HCT116 (cell line): Measurements from ENCODE around the gene CDK11B. TPM values are rescaled to one million over a fixed set of nuclear protein-coding genes. Genes with fewer than 3 reads are reported as not detected.

Experiments used
- ATAC-seq: fragments of 200-7000 bp; cut with Tn5 transposase; 2 replicates; pipeline ENCODE4 v1.9.1; 2020; ENCODE audit warnings: mild to moderate bottlenecking, moderate library complexity
- BruUV-seq: library from RNA; stranded (reverse); fragments of 400-500 nt; replicated peaks from 2 replicates; lab custom pipeline; 2021; lab: Mats Ljungman, UMichigan
- CTCF ChIA-PET: fragments of 300-600 bp; sonication (Branson Sonifier 250); formaldehyde crosslinking; loops from one replicate; lab custom pipeline; 2021; ENCODE audit warnings: antibody characterized with exemption; lab: Charles Lee
- POLR2A ChIA-PET: fragments of 300-600, 350-600 bp; sonication (Branson Sonifier 250); formaldehyde crosslinking; loops from one replicate; lab custom pipeline; 2021; ENCODE audit warnings: antibody characterized with exemption; lab: Charles Lee
- RAD21 ChIA-PET, 2 experiments: fragments of 300-600 bp; sonication (Branson Sonifier 250); formaldehyde crosslinking; loops; one replicate each; lab custom pipeline; 2023; ENCODE audit warnings: low total read pairs in 2 of 2; ENCODE audit not compliant: uncharacterized antibody in 2 of 2, unreplicated experiment in 2 of 2, low non-redundant PET in 1 of 2; lab: Charles Lee
- DNase-seq: peaks from one replicate; pipeline ENCODE4 v3.0.0-alpha.2; 2010; ENCODE audit warnings: low read depth, low spot score
- H2AFZ ChIP-seq: fragments of 200-600 bp; shearing (Covaris generic), sonication (generic); 2 replicates; pipeline ENCODE4 v1.6.1; 2017; ENCODE audit warnings: low read depth, mixed run types, mixed read lengths, antibody characterized with exemption, low read length; ENCODE audit not compliant: poor library complexity, severe bottlenecking
- H3K27ac ChIP-seq: 2 replicates; pipeline ENCODE4 v1.5.1; 2012; ENCODE audit warnings: low read depth, low read length
- H3K27me3 ChIP-seq: fragments of 200-600 bp; sonication (generic); 2 replicates; pipeline ENCODE4 v1.6.1; 2016; ENCODE audit warnings: mixed run types, low read length, mixed read lengths; ENCODE audit not compliant: insufficient read depth
- H3K36me3 ChIP-seq, 2 experiments: fragments of 200-500 bp in 1 of 2; fragments of 200-600 bp in 1 of 2; sonication (Bioruptor generic) in 1 of 2; sonication (generic) in 1 of 2; 2 replicates each; pipeline versions ENCODE4 v1.5.1 to v1.6.1; 2014 to 2016; ENCODE audit warnings: low read length in 2 of 2, inconsistent platforms in 1 of 2, mixed read lengths in 1 of 2, mixed run types in 1 of 2; ENCODE audit not compliant: insufficient read depth in 2 of 2, control insufficient read depth in 1 of 2
- H3K4me1 ChIP-seq, 2 experiments: fragments of 200-600 bp in 1 of 2; sonication (generic) in 1 of 2; 2 replicates each; pipeline versions ENCODE4 v1.5.1 to v1.6.1; 2012 to 2017; ENCODE audit warnings: low read length in 2 of 2, inconsistent platforms in 1 of 2, mild to moderate bottlenecking in 1 of 2, mixed read lengths in 1 of 2, mixed run types in 1 of 2, moderate library complexity in 1 of 2; ENCODE audit not compliant: insufficient read depth in 2 of 2, control insufficient read depth in 1 of 2
- H3K4me2 ChIP-seq: fragments of 200-600 bp; sonication (generic); 2 replicates; pipeline ENCODE4 v1.6.1; 2017; ENCODE audit warnings: mixed run types, low read length, mixed read lengths
- H3K4me3 ChIP-seq, 2 experiments: fragments of 200-600 bp in 1 of 2; sonication (generic) in 1 of 2; replicated peaks in 1 of 2; 2 replicates each; pipeline ENCODE4 v1.5.1; 2011 to 2016; ENCODE audit warnings: low read length in 2 of 2, control low read depth in 1 of 2, low read depth in 1 of 2, mild to moderate bottlenecking in 1 of 2, mixed read lengths in 1 of 2, mixed run types in 1 of 2
- H3K79me2 ChIP-seq: fragments of 200-600 bp; sonication (generic); 2 replicates; pipeline ENCODE4 v1.6.1; 2017; ENCODE audit warnings: mild to moderate bottlenecking, mixed run types, low read length, moderate library complexity, mixed read lengths; ENCODE audit not compliant: insufficient read depth
- H3K9ac ChIP-seq: fragments of 200-600 bp; sonication (generic); 2 replicates; pipeline ENCODE4 v1.6.1; 2016; ENCODE audit warnings: low read length, mixed read lengths
- H3K9me2 ChIP-seq: fragments of 200-600 bp; sonication (generic), shearing (Covaris generic); 2 replicates; pipeline ENCODE4 v1.6.1; 2017; ENCODE audit warnings: mixed run types, mild to moderate bottlenecking, moderate library complexity; ENCODE audit not compliant: insufficient read depth
- H3K9me3 ChIP-seq, 2 experiments: fragments of 200-500 bp in 1 of 2; fragments of 200-600 bp in 1 of 2; sonication (Bioruptor generic) in 1 of 2; sonication (generic) in 1 of 2; 2 replicates each; pipeline ENCODE4 v1.6.1; 2014 to 2017; ENCODE audit warnings: low read length in 2 of 2, mixed read lengths in 2 of 2, inconsistent platforms in 1 of 2, low read depth in 1 of 2, mild to moderate bottlenecking in 1 of 2, mixed run types in 1 of 2, moderate library complexity in 1 of 2; ENCODE audit not compliant: control insufficient read depth in 1 of 2, insufficient read depth in 1 of 2
- H4K20me1 ChIP-seq: fragments of 200-600 bp; sonication (generic), shearing (Covaris generic); 2 replicates; pipeline ENCODE4 v1.6.1; 2017; ENCODE audit warnings: mixed run types, mild to moderate bottlenecking, moderate library complexity; ENCODE audit not compliant: insufficient read depth
- CEBPB ChIP-seq: IDR thresholded peaks from 2 replicates; pipeline ENCODE4 v1.6.1; 2012; ENCODE audit warnings: low read depth
- EZH2 ChIP-seq: fragments of 200-600 bp; sonication (generic); IDR thresholded peaks from 2 replicates; pipeline ENCODE4 v1.6.1; 2017; ENCODE audit warnings: antibody characterized with exemption, mixed run types
- EZH2phosphoT487 ChIP-seq: fragments of 200-600 bp; IDR thresholded peaks from 2 replicates; pipeline ENCODE4 v1.6.1; 2018; ENCODE audit warnings: antibody characterized with exemption, borderline replicate concordance
- FOSL1 ChIP-seq: IDR thresholded peaks from 2 replicates; pipeline ENCODE4 v1.6.1; 2012; ENCODE audit warnings: low read depth
- RAD21 ChIP-seq: IDR thresholded peaks from 2 replicates; pipeline ENCODE4 v1.6.1; 2012; ENCODE audit warnings: low read depth, mild to moderate bottlenecking
- SP1 ChIP-seq: IDR thresholded peaks from 2 replicates; pipeline ENCODE4 v1.6.1; 2012; ENCODE audit warnings: low read depth
- SRF ChIP-seq: IDR thresholded peaks from 2 replicates; pipeline ENCODE4 v1.6.1; 2012; ENCODE audit warnings: low read depth
- ZNF274 ChIP-seq: fragments of 200-500 bp; sonication (Bioruptor generic); IDR thresholded peaks from 2 replicates; pipeline ENCODE4 v1.6.1; 2014; ENCODE audit warnings: mild to moderate bottlenecking, low read depth, low read length, inconsistent platforms
- intact Hi-C: fragments of 100-400 bp; cut with micrococcal nuclease; formaldehyde crosslinking; loops from 2 replicates; pipeline ENCODE4 v1.10.0; 2022
- total RNA-seq: library from RNA; stranded (reverse); gene quantifications from one replicate; pipeline ENCODE4 v1.2.1, GENCODE V29; 2021; ENCODE audit not compliant: unreplicated experiment
- TF ChIP-seq, protein P1 (sequence below): IDR thresholded peaks from 2 replicates; pipeline ENCODE4 v1.6.1; 2012
- TF ChIP-seq, protein P2 (sequence below), 3 experiments: fragments of 200-600 bp in 1 of 3; sonication (generic) in 1 of 3; IDR thresholded peaks in 2 of 3; conservative IDR thresholded peaks in 1 of 3; 2 replicates each; pipeline ENCODE4 v1.5.1; 2012 to 2017; ENCODE audit warnings: low read depth in 2 of 3, low read length in 2 of 3, antibody characterized with exemption in 1 of 3, borderline replicate concordance in 1 of 3, control low read depth in 1 of 3, mild to moderate bottlenecking in 1 of 3, mixed read lengths in 1 of 3, mixed run types in 1 of 3, moderate library complexity in 1 of 3; ENCODE audit not compliant: insufficient read depth in 1 of 3
- TF ChIP-seq, protein P3 (sequence below): IDR thresholded peaks from 2 replicates; pipeline ENCODE4 v1.6.1; 2012; ENCODE audit warnings: low read depth
- TF ChIP-seq, protein P4 (sequence below): IDR thresholded peaks from 2 replicates; pipeline ENCODE4 v1.6.1; 2012
- TF ChIP-seq, protein P5 (sequence below): IDR thresholded peaks from 2 replicates; pipeline ENCODE4 v1.6.1; 2011; ENCODE audit warnings: mild to moderate bottlenecking, low read length, moderate library complexity; ENCODE audit not compliant: insufficient replicate concordance; ENCODE audit errors: extremely low read depth

CDK11B gene
- total RNA-seq, 1 experiment from 2014 or later: 31.5 TPM

DNA sequence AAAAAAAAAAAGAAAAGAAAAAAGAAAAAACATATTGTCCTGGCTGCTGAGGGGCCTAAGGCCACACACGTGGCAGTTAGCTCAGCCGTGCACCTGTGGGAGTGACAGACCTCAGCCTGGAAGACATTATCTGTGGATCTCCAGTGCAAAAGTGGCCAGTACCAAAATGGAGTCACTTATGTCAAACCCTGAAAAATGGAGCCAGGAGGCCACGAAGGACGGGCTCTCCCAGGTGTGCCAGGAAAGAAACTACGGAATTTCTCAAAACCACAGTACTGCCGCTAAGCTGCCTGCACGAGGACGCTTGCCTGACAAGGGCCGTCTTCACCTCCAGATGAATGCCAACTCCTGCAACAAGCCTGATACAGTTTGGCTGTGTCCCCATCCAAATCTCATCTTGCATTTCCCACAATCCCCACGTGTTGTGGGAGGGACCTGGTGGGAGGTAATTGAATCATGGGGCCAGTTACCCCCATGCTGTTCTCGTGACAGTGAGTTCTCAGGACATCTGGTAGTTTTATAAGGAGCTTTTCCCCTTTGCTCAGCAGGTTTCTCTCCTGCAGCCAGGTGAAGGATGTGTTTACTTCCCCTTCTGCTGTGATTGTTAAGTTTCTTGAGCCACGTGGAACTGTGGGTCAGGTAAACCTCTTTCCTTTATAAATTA lies 48.9 kb downstream of the CDK11B start:
- no TSS peak for BruUV-seq
- TF ChIP-seq CEBPB (no peak), ZNF274 (no peak), FOSL1 (no peak), SP1 (no peak), SRF (no peak), EZH2phosphoT487 (no peak), RAD21 (no peak), EZH2 (no peak)
- TF ChIP-seq, protein P1, sequence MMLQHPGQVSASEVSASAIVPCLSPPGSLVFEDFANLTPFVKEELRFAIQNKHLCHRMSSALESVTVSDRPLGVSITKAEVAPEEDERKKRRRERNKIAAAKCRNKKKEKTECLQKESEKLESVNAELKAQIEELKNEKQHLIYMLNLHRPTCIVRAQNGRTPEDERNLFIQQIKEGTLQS: no peak
- TF ChIP-seq, protein P2, sequence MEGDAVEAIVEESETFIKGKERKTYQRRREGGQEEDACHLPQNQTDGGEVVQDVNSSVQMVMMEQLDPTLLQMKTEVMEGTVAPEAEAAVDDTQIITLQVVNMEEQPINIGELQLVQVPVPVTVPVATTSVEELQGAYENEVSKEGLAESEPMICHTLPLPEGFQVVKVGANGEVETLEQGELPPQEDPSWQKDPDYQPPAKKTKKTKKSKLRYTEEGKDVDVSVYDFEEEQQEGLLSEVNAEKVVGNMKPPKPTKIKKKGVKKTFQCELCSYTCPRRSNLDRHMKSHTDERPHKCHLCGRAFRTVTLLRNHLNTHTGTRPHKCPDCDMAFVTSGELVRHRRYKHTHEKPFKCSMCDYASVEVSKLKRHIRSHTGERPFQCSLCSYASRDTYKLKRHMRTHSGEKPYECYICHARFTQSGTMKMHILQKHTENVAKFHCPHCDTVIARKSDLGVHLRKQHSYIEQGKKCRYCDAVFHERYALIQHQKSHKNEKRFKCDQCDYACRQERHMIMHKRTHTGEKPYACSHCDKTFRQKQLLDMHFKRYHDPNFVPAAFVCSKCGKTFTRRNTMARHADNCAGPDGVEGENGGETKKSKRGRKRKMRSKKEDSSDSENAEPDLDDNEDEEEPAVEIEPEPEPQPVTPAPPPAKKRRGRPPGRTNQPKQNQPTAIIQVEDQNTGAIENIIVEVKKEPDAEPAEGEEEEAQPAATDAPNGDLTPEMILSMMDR (IDR thresholded peaks at IDR 0.05 in 2 of 3, conservative IDR thresholded peaks at IDR 0.05 in 1 of 3; ENCODE audit: borderline replicate concordance in 1 of 3, insufficient read depth in 1 of 3, low read depth in 2 of 3, low read length in 2 of 3): no peak
- TF ChIP-seq, protein P3, sequence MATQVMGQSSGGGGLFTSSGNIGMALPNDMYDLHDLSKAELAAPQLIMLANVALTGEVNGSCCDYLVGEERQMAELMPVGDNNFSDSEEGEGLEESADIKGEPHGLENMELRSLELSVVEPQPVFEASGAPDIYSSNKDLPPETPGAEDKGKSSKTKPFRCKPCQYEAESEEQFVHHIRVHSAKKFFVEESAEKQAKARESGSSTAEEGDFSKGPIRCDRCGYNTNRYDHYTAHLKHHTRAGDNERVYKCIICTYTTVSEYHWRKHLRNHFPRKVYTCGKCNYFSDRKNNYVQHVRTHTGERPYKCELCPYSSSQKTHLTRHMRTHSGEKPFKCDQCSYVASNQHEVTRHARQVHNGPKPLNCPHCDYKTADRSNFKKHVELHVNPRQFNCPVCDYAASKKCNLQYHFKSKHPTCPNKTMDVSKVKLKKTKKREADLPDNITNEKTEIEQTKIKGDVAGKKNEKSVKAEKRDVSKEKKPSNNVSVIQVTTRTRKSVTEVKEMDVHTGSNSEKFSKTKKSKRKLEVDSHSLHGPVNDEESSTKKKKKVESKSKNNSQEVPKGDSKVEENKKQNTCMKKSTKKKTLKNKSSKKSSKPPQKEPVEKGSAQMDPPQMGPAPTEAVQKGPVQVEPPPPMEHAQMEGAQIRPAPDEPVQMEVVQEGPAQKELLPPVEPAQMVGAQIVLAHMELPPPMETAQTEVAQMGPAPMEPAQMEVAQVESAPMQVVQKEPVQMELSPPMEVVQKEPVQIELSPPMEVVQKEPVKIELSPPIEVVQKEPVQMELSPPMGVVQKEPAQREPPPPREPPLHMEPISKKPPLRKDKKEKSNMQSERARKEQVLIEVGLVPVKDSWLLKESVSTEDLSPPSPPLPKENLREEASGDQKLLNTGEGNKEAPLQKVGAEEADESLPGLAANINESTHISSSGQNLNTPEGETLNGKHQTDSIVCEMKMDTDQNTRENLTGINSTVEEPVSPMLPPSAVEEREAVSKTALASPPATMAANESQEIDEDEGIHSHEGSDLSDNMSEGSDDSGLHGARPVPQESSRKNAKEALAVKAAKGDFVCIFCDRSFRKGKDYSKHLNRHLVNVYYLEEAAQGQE: no peak
- TF ChIP-seq, protein P4, sequence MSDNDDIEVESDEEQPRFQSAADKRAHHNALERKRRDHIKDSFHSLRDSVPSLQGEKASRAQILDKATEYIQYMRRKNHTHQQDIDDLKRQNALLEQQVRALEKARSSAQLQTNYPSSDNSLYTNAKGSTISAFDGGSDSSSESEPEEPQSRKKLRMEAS: no peak
- TF ChIP-seq, protein P5, sequence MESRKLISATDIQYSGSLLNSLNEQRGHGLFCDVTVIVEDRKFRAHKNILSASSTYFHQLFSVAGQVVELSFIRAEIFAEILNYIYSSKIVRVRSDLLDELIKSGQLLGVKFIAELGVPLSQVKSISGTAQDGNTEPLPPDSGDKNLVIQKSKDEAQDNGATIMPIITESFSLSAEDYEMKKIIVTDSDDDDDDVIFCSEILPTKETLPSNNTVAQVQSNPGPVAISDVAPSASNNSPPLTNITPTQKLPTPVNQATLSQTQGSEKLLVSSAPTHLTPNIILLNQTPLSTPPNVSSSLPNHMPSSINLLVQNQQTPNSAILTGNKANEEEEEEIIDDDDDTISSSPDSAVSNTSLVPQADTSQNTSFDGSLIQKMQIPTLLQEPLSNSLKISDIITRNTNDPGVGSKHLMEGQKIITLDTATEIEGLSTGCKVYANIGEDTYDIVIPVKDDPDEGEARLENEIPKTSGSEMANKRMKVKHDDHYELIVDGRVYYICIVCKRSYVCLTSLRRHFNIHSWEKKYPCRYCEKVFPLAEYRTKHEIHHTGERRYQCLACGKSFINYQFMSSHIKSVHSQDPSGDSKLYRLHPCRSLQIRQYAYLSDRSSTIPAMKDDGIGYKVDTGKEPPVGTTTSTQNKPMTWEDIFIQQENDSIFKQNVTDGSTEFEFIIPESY: no peak
- Histone ChIP-seq H4K20me1 (0 out of 2 replicates have a peak, but pooled peaks cover 3% of the 10 kb centered on the region), H3K4me2 (no peak overlapping the region), H3K9me3 (no peaks in the 10 kb centered on the region), H3K79me2 (peaks cover 9% of the 10 kb centered on the region; the same call in 1 of the 2 replicates), H3K27ac (no peak overlapping the region), H3K27me3 (no peaks in the 10 kb centered on the region), H3K9me2 (no peaks in the 10 kb centered on the region), H3K4me1 (peaks cover 3 to 11% of the 10 kb centered on the region in 2 experiments; a peak in 3 of 4 replicates), H2AFZ (no peak overlapping the region), H3K4me3 (no peak overlapping the region), H3K36me3 (no peaks in the 10 kb centered on the region), H3K9ac (no peak overlapping the region)
- POLR2A ChIA-PET: no interaction called here
- DNase-seq (no peak), ATAC-seq (no peak)
- intact Hi-C loops: loop anchor here (10.0 kb wide), 1 partner anchor 265 kb away; the partner anchor contains the start of gene DVL1
- RAD21 ChIA-PET: no interaction called here
- CTCF ChIA-PET: no interaction called here
